Fibroblast of skin of left quadriceps (primary cell): ENCODE results near the gene PPP1R27.
A peak's percentile ranks its signal among the peaks of the same experiment; 100 is the strongest.

ENCODE experiments used
- DNase-seq, 2 experiments: peaks; one replicate each; pipeline ENCODE4 v3.0.0-alpha.2; 2013; ENCODE audit warnings: low read depth in 2 of 2

PPP1R27 gene

GRCh38 chr17:81860756-81861568, 26.1 kb upstream of the PPP1R27 start:
- peak; percentile 100 for DNase-seq

GRCh38 chr17:81859906-81860755, 25.3 kb upstream of the PPP1R27 start, which contains the start of gene P4HB:
Gene P4HB, minus strand, starts transcription at chr17:81860535. Its CDS starts 64 bp downstream, at chr17:81860471.
- no peak for DNase-seq

- DNase-seq: no peak
Measured at GRCh38 chr17:81858967-81859905, 24.4 kb upstream of the PPP1R27 start.

DNA sequence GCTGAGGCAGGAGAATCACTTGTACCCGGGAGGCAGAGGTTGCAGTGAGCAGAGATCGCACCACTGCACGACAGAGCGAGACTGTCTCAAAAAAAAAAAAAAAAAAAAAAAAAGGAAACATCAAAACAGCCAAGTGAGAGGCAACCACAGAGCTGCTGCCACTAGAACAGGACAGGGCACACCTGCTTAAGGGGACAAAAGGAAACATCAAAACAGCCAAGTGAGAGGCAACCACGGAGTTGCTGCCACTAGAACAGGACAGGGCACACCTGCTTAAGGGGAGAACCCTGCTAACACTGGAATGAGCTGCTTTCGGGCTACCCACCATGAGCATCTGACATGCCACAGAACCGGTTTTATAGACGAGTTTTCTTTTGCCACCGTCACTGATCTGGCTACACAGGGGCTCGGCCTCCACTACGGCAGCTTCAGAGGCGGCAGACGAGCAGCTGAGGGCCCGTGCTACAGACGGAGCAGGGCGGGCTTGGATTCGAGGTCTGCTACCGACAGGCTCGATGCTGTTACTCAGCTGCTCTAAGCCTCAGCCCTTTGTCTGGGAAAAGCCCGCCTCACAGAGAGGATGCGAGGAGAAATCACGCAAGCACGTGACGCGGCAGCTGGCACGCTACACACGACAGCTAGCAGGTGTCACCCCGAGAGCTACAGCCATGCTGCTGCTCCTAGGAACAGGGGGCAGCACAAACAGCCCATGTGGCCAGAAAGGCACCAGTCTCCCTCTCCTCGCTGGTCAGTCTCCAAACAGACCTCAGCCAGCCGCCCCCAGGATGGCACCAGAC, 23.5 kb upstream of the PPP1R27 start:
- DNase-seq: no peak

DNA sequence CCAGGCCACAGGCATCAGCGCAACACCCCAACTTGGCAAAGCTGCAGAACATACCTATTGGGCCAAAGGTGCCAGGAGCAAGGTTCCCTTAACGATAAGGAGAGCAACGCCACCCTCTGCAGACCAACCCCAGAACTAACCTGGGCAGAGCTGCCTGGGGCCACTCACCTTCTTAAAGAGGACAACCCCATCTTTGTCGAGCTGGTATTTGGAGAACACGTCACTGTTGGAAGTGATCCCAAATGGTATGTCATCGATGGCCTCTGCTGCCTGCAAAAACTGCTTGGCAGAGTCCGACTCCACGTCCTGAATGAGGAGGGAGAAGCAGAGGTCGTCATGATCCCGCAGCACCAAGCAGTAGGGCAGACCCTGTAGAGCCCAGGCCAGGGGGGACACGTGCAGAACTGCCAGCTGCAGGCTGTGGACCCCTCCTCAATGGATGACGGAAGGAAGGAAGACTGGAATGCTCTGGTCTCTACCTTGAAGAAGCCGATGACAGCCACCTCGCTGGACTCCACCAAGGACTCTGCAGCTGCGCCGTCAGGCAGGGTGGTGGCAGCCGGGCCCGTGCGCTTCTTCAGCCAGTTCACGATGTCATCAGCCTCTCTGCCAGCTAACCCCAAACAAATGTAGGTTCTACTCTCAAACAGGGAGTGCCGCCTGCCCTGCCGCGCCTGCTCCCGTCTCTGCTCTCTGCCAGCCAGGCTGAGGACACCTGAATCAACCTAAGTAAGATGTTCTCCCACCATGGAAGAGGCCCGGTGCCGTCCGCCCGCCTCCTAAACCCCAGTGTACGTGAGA, 20.3 kb upstream of the PPP1R27 start:
- no peak for DNase-seq

GRCh38 chr17:81852237-81852636, 17.4 kb upstream of the PPP1R27 start:
- no peak for DNase-seq

DNA sequence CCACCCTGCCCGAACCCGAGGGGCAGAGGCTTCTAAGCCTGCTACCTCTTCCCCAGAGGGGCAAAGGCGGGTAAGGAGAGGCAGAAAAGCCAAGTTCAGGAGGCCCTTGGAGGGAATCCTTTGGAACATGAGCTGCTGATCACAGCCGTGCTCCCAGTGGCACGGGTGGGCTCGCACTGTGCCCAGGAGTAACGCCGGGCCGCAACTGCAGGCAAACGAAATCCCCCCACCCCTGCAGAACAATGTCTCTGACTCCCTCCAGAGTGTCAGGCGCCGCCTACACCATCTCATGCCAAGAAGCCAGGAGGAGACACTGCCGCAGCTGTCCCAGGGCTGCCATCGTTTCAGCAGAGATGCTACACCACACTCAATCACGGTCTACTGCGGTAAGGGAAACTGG, 16.6 kb upstream of the PPP1R27 start:
- DNase-seq: no peak

DNA sequence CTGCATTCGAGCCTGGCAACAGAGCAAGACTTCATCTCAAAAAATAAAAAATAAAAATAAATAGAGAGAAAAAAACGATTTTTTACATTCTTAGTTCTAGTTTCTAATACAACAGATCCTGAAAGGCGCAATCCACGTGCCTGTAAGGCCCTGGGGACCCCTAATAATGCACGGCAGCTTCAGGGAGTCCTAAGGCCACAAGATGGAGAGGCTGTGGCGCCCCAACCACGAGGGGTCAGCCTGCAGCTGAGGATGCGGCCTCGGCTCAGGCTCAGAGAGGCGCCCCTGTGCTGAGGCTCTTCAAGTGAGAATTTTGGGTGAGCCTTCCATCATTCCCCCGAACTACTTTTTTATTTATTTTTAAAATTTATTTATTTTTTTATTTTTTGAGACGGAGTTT, 14.6 kb upstream of the PPP1R27 start:
- no peak for DNase-seq

DNA sequence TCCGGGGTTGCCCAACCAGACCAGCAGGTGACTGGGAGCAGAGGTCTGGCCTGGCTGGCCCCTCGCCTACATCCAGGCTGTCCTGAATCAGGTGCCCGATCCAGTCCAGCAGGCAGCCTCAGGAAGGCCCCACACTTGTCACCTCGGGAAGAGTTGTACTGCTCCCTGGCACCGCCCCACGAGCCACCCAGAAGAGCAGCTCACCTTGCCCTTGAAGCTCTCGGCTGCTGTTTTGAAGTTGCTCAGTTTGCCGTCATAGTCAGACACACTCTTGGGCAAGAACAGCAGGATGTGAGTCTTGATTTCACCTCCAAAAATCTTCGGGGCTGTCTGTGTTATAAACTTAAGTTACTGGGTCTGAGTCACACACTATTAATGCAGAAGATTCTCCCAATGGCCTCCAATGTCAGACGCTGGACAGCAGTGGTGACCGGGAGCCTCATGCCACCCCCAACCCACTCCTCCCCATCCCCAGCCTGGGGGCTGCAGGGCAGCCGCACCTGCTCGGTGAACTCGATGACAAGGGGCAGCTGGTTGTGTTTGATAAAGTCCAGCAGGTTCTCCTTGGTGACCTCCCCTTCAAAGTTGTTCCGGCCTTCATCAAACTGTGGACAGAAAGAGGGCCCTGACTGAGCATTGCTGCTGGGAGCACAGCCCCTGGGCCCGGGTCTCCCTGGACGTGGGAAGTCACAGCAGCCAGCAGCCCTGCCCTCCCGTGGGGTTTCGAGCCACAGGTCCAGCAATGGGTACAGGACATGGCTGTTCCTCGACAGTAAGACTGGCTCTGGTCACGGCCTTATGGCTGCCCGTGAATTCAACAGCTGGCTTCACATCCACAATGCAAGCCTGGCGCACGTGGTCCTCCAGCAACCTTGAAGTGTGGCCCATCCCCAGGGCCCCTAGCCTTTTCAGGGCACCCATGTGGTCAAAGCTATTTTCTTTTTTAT, 12.2 kb upstream of the PPP1R27 start:
- DNase-seq: no peak

GRCh38 chr17:81845881-81846742, 11.3 kb upstream of the PPP1R27 start:
- no peak for DNase-seq

DNA sequence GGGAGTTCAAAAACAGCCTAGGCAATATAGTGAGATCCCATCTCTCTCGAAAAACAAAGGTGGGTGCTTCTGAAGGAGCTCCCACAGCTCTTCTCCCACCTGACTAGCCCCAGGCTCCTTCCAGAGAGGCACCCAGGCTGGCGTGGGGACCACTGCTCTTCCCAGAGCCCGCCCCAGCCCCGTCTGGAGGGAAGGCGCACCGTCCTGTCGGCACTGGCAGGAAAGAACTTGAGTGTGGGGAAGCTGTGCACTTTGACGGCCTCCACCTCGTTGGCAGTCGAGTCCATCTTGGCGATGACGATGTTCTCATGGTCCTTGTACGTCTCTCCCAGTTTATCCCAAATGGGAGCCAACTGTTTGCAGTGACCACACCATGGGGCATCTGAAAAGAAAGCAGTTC, 10.5 kb upstream of the PPP1R27 start:
- no peak for DNase-seq

GRCh38 chr17:81844887-81845286, 10.0 kb upstream of the PPP1R27 start:
- DNase-seq: no peak

DNA sequence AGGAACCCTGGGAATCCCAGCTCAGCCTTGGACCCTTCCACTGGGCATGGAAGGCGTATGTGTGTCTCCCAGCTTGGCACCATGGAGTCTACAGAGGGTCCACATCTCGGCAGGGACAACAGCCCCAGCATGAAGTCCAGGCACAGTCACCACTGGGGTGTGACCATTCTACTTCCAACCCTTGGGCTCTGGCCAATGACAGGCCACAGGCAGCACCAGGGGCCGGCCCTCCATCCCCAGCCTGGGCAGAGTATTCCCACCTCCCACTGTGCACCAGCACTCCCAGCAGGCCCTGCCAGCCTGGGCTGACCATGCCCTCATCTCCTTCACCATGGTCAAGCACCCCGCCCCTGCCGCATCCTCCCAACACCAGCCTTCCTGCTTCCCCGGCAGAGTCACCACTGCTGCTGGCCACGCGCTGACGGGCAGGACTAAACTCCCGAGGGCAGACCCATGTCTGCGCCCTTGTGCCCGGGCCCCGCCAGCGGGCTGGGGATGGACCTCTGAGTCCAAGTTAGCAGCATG, 9.5 kb upstream of the PPP1R27 start:
- no peak for DNase-seq

DNA sequence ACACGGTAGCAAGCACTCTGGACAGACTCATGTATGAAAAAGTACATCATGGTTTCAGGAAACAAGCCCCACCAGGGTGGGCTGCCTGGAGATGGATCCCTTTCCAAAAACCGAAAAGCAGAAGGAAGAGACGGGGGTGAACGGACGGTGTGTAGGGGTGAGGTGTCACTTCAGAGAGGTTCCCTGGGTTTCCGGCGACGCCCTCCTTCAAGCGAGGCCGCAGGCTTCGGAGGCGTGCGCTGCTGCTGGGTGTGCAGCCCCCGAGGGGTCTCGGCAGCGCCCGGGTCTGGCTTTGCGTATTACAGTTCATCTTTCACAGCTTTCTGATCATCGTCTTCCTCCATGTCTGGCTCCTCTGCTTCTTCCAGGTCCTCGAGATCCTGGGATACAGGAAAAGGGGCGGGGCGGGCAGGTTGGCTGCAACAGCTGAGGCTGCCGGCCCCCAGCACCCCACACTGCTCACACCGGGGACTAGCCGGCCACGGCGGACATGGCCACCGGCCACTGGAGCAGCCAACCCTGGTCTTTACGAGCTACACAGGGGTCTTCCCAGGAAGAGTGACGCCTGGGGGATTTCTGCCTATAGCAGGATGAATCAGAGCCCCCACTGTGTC, 9.0 kb upstream of the PPP1R27 start:
- DNase-seq: no peak

DNA sequence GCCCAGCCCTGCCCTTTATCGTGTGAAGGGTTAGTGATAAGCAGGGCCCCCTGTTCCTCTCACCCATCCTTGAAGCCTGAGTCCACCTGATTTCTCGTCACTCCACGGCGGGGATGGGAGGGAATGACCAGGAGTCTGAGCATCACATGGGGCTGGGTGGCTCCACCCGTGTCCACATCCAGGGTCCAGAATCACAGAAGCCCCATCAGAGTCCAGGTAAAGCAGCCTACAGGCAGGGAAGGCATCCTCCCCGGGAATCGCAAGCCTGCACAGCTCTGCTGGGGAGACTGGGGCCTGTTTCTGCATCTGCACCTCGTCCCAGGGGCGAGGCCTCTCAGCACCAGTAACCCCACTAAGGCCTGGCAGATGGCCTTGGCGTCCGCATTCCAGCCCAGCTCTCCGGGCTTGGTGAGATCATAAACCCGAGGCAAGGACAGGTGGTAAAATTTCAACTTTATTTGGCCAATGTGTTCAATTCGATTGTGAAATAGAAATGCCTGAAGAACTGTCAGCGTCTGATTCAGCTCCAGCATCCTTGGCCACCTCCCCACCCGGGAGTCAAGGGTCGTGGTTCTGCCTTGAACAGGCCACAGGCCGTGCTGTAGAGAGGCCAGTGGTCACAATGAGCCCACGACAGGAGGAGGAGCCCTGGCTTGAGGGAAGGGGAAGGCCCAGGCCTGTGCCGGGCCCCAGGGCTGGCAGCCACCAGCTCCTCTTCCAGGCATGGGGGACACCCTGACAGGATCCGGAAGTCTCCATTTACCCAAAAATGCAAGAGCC, 8.1 kb upstream of the PPP1R27 start:
- no peak for DNase-seq

DNA sequence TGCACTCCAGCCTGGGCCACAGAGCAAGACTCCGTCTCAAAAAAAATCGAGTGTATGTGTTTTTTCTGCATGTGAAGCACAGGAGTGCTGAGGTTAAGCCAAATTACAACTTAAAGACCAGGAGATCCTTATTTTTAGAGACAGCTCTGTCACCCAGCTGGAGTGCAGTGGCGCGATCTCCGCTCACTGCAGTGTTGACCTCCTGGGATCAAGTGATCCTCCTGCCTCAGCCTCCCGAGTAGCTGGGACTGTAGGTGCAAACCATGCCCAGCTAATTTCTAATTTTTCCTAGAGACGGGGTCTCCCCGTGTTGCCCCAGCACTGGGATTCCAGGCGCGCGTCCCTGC, 7.5 kb upstream of the PPP1R27 start:
- no peak for DNase-seq

DNA sequence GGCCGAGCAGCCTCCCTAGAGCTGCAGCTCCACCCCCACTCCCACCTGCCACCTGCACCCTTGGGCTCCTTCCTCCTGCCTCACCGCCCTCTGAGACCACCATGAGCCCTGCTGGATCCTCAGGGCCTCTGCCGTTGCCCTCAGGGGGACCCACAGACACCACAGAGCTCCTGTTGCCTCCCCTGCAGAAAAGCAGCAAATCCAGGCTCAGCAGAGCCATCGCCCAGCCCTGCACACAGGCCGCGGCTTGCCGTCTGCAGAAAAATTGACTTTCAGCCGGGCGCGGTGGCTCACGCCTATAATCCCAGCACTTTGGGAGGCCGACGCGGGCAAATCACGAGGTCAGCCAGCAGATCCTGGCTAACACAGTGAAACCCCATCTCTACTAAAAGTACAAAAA, 7.0 kb upstream of the PPP1R27 start:
- no peak for DNase-seq
